Trophoblast cell (in vitro differentiated cells and primary cell): Measurements from ENCODE around the gene PAEP.

ENCODE experiments used
- DNase-seq, 2 donors: peaks; one replicate each; pipeline ENCODE4 v3.0.0-alpha.2; 2016
- H2AFZ ChIP-seq: 2 replicates; pipeline ENCODE4 v1.6.1; 2013; ENCODE audit warnings: low read length, moderate library complexity, mild to moderate bottlenecking; ENCODE audit not compliant: insufficient read depth, poor library complexity
- H2AK5ac ChIP-seq: 2 replicates; pipeline ENCODE4 v1.6.1; 2013; ENCODE audit warnings: mild to moderate bottlenecking, low read length
- H2BK120ac ChIP-seq: 2 replicates; pipeline ENCODE4 v1.6.1; 2013; ENCODE audit warnings: low read length, mild to moderate bottlenecking, moderate library complexity; ENCODE audit not compliant: insufficient read depth, poor library complexity
- H2BK12ac ChIP-seq: 2 replicates; pipeline ENCODE4 v1.6.1; 2013; ENCODE audit warnings: mild to moderate bottlenecking, low read length, moderate library complexity
- H2BK5ac ChIP-seq: 2 replicates; pipeline ENCODE4 v1.6.1; 2013; ENCODE audit warnings: low read length, low read depth, moderate library complexity, mild to moderate bottlenecking; ENCODE audit not compliant: poor library complexity
- H3K14ac ChIP-seq: 2 replicates; pipeline ENCODE4 v1.6.1; 2013; ENCODE audit warnings: mild to moderate bottlenecking, low read length
- H3K18ac ChIP-seq: 2 replicates; pipeline ENCODE4 v1.6.1; 2013; ENCODE audit warnings: mild to moderate bottlenecking, low read length
- H3K23ac ChIP-seq: 2 replicates; pipeline ENCODE4 v1.6.1; 2013; ENCODE audit warnings: low read length
- H3K27ac ChIP-seq: 2 replicates; pipeline ENCODE4 v1.5.1; 2013; ENCODE audit warnings: low read depth, mild to moderate bottlenecking, inconsistent platforms, low read length, moderate library complexity
- H3K27me3 ChIP-seq: 2 replicates; pipeline ENCODE4 v1.6.1; 2013; ENCODE audit warnings: inconsistent platforms, mild to moderate bottlenecking, low read length, moderate library complexity; ENCODE audit not compliant: insufficient read depth
- H3K36me3 ChIP-seq, 2 experiments: 1 replicate in 1 of 2; 2 replicates in 1 of 2; pipeline ENCODE4 v1.6.1; 2013; ENCODE audit warnings: low read length in 2 of 2, mild to moderate bottlenecking in 2 of 2, moderate library complexity in 1 of 2; ENCODE audit not compliant: insufficient read depth in 2 of 2, control insufficient read depth in 1 of 2
- H3K4ac ChIP-seq: 2 replicates; pipeline ENCODE4 v1.6.1; 2013; ENCODE audit warnings: low read depth, mild to moderate bottlenecking, low read length, moderate library complexity
- H3K4me1 ChIP-seq, 2 experiments: 1 replicate in 1 of 2; 2 replicates in 1 of 2; pipeline ENCODE4 v1.6.1; 2013; ENCODE audit warnings: low read length in 2 of 2, mild to moderate bottlenecking in 2 of 2, moderate library complexity in 1 of 2; ENCODE audit not compliant: insufficient read depth in 2 of 2, control insufficient read depth in 1 of 2
- H3K4me2 ChIP-seq: 2 replicates; pipeline ENCODE4 v1.6.1; 2013; ENCODE audit warnings: inconsistent platforms, mild to moderate bottlenecking, low read length, moderate library complexity
- H3K4me3 ChIP-seq: 2 replicates; pipeline ENCODE4 v1.5.1; 2013; ENCODE audit warnings: mild to moderate bottlenecking, low read depth, low read length, inconsistent platforms
- H3K79me1 ChIP-seq: one replicate; pipeline ENCODE4 v1.6.1; 2013; ENCODE audit warnings: low read length
- H3K79me2 ChIP-seq: 2 replicates; pipeline ENCODE4 v1.6.1; 2013; ENCODE audit warnings: low read length, mild to moderate bottlenecking; ENCODE audit not compliant: control insufficient read depth, insufficient read depth, poor library complexity
- H3K9ac ChIP-seq: 2 replicates; pipeline ENCODE4 v1.6.1; 2013; ENCODE audit warnings: mild to moderate bottlenecking, low read length
- H3K9me3 ChIP-seq: 2 replicates; pipeline ENCODE4 v1.6.1; 2013; ENCODE audit warnings: low read depth, mild to moderate bottlenecking, control low read depth, inconsistent platforms, low read length; ENCODE audit not compliant: insufficient read depth
- H4K12ac ChIP-seq: 2 replicates; pipeline ENCODE4 v1.6.1; 2013; ENCODE audit warnings: low read depth, mild to moderate bottlenecking, low read length, moderate library complexity
- H4K8ac ChIP-seq: 2 replicates; pipeline ENCODE4 v1.6.1; 2013; ENCODE audit warnings: low read depth, mild to moderate bottlenecking, low read length, moderate library complexity
- H4K91ac ChIP-seq: one replicate; pipeline ENCODE4 v1.6.1; 2013; ENCODE audit warnings: low read depth, mild to moderate bottlenecking, low read length, moderate library complexity
- WGBS: extraction: QIAGEN DNeasy Blood & Tissue Kit; methylation state at CpG from one replicate; pipeline ENCODE4 v1.1.7; 2013; ENCODE audit warnings: missing lambda C conversion rate; ENCODE audit not compliant: insufficient read length, insufficient coverage; ENCODE audit errors: extremely low coverage; 5-methylcytosine and 5-hydroxymethylcytosine counted together

PAEP gene

DNA sequence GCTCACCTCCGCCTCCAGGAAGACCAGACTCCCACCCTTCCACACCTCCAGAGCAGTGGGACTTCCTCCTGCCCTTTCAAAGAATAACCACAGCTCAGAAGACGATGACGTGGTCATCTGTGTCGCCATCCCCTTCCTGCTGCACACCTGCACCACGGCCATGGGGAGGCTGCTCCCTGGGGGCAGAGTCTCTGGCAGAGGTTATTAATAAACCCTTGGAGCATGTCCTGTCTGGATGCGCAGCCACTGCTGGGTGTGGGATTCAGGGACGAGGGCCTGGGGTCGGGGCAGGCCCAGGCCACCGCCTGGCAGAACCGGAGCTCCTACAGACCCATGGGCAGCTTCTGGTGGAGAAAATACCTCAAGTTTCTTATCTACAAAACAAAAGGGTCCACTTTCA is 5.0 kb downstream of the PAEP start:
- peaks cover 1 to 2% of the 10 kb centered on the region in 2 experiments for H3K4me1 ChIP-seq
- H2BK12ac ChIP-seq, result no peak overlapping the region
- no peaks in the 10 kb centered on the region for H3K79me2 ChIP-seq
- H2BK120ac ChIP-seq, result no peak overlapping the region
- H3K27me3 ChIP-seq, result no peaks in the 10 kb centered on the region
- H3K9ac ChIP-seq, result no peak overlapping the region
- H4K8ac ChIP-seq, result no peak overlapping the region
- H3K4me3 ChIP-seq, result peak overlapping the region; percentile 57
- no peak overlapping the region for H3K4me2 ChIP-seq
- H3K9me3 ChIP-seq, result peaks cover 6% of the 10 kb centered on the region
- peaks cover 1% of the 10 kb centered on the region for H3K79me1 ChIP-seq
- H4K12ac ChIP-seq, result no peak overlapping the region
- H2AFZ ChIP-seq, result no peak overlapping the region
- H3K27ac ChIP-seq, result no peak overlapping the region
- no peak overlapping the region for H3K4ac ChIP-seq
- no peaks in the 10 kb centered on the region for H3K36me3 ChIP-seq
- no peak for DNase-seq
- no peak overlapping the region for H3K23ac ChIP-seq
- no peak overlapping the region for H2AK5ac ChIP-seq
- no peak overlapping the region for H2BK5ac ChIP-seq
- H4K91ac ChIP-seq, result no peak overlapping the region
- WGBS, result no CpG with 5 or more reads among the region's 10 CpGs
- no peak overlapping the region for H3K14ac ChIP-seq
- H3K18ac ChIP-seq, result no peak overlapping the region

DNA sequence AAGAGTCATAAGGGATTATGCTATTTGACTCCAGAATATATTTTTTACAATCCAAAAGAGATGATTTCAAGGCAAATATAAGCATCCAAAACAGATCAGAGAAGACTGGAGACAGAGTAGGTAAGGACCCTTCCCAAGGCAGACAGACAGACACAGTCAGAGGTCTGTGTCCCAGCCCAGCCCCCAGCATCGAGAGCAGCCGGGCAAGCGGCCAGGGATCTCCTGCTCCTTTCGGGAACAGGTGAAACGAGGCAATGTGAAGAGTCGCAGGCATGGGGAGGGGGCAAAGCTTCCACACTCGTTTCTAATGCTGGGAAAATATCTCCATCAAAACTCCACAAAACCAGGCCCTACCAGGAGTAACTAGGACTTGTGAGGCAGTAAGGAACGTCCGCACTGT is 5.8 kb downstream of the PAEP start:
- Histone ChIP-seq H3K9ac (no peak overlapping the region), H3K14ac (no peak overlapping the region), H2BK5ac (no peak overlapping the region), H3K27ac (no peak overlapping the region), H3K4me2 (no peak overlapping the region), H3K4ac (no peak overlapping the region), H4K8ac (no peak overlapping the region), H3K79me2 (no peaks in the 10 kb centered on the region), H2AFZ (no peak overlapping the region), H3K36me3 (no peaks in the 10 kb centered on the region), H3K9me3 (peaks cover 4% of the 10 kb centered on the region), H2BK12ac (no peak overlapping the region), H3K79me1 (no peaks in the 10 kb centered on the region), H3K4me3 (no peak overlapping the region), H3K18ac (no peak overlapping the region), H4K12ac (no peak overlapping the region), H3K4me1 (no peaks in the 10 kb centered on the region), H2BK120ac (no peak overlapping the region), H3K27me3 (no peaks in the 10 kb centered on the region), H4K91ac (no peak overlapping the region), H3K23ac (no peak overlapping the region), H2AK5ac (no peak overlapping the region)
- DNase-seq, result no peak
- no CpG with 5 or more reads among the region's 9 CpGs for WGBS

DNA sequence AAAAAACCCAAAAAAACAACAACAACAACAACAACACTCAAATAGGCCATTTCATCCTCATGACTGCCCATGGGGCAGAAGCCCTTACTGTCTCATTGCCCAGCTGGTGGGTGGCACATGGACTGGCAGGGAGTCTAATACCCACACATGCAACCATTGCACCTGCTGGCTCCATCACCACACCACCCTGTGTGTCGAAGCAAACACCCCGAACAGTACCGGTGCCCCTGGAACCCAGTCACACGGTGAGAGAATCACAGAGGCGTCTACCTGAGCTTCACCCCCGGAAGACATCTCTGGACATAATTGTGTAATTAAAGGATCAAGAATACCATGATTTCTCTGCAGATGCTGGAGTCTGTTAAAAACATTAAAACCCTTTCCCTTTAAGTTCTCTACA is 6.5 kb downstream of the PAEP start:
- H2AFZ ChIP-seq, result no peak overlapping the region
- H3K36me3 ChIP-seq, result no peaks in the 10 kb centered on the region
- H3K79me2 ChIP-seq, result no peaks in the 10 kb centered on the region
- no peak overlapping the region for H3K14ac ChIP-seq
- H3K9ac ChIP-seq, result no peak overlapping the region
- H2BK120ac ChIP-seq, result no peak overlapping the region
- H3K4me3 ChIP-seq, result no peak overlapping the region
- H2BK5ac ChIP-seq, result no peak overlapping the region
- H3K9me3 ChIP-seq, result peaks cover 4% of the 10 kb centered on the region
- H3K27ac ChIP-seq, result no peak overlapping the region
- no peak overlapping the region for H4K12ac ChIP-seq
- H2BK12ac ChIP-seq, result no peak overlapping the region
- H3K27me3 ChIP-seq, result no peaks in the 10 kb centered on the region
- H3K4me2 ChIP-seq, result no peak overlapping the region
- WGBS, result no CpG with 5 or more reads among the region's 6 CpGs
- H3K18ac ChIP-seq, result no peak overlapping the region
- no peak overlapping the region for H3K4ac ChIP-seq
- H3K4me1 ChIP-seq, result no peaks in the 10 kb centered on the region
- no peak for DNase-seq
- no peak overlapping the region for H2AK5ac ChIP-seq
- H3K79me1 ChIP-seq, result no peaks in the 10 kb centered on the region
- no peak overlapping the region for H4K91ac ChIP-seq
- H4K8ac ChIP-seq, result no peak overlapping the region
- H3K23ac ChIP-seq, result no peak overlapping the region

GRCh38 chr9:135570456-135570855 is 8.9 kb downstream of the PAEP start:
- no CpG with 5 or more reads among the region's 3 CpGs for WGBS
- Histone ChIP-seq H2BK120ac (no peak overlapping the region), H3K18ac (no peak overlapping the region)

More at GRCh38 chr9:135570456-135570855, 8.9 kb downstream of the PAEP start:
- H3K27me3 ChIP-seq, result no peaks in the 10 kb centered on the region
- no peak overlapping the region for H3K4me3 ChIP-seq
- H2AFZ ChIP-seq, result no peak overlapping the region
- H2BK5ac ChIP-seq, result no peak overlapping the region
- no peak for DNase-seq
- no peak overlapping the region for H4K8ac ChIP-seq
- no peak overlapping the region for H2BK12ac ChIP-seq
- H4K12ac ChIP-seq, result no peak overlapping the region
- H3K14ac ChIP-seq, result no peak overlapping the region
- H3K23ac ChIP-seq, result no peak overlapping the region
- H3K36me3 ChIP-seq, result no peaks in the 10 kb centered on the region
- no peak overlapping the region for H2AK5ac ChIP-seq
- no peak overlapping the region for H3K4ac ChIP-seq
- no peaks in the 10 kb centered on the region for H3K79me2 ChIP-seq
- H3K4me2 ChIP-seq, result no peak overlapping the region
- H4K91ac ChIP-seq, result no peak overlapping the region
- H3K9me3 ChIP-seq, result peaks cover 7% of the 10 kb centered on the region
- H3K27ac ChIP-seq, result no peak overlapping the region
- no peak overlapping the region for H3K9ac ChIP-seq
- H3K79me1 ChIP-seq, result no peaks in the 10 kb centered on the region
- no peaks in the 10 kb centered on the region for H3K4me1 ChIP-seq
